HG03432 (cell line): Measurements from ENCODE around the gene ZKSCAN5.
"Not testable (repeated sequence)": the region's sequence is repeated elsewhere in the genome, so short reads cannot be mapped to it uniquely, and the experiment has no call there.

ENCODE experiments used
- ATAC-seq: cut with Tn5 transposase; IDR thresholded peaks from one replicate; pipeline ENCODE4 v1.9.1; 2021; ENCODE audit warnings: mild to moderate bottlenecking, moderate library complexity; ENCODE audit not compliant: unreplicated experiment

The ZKSCAN5 gene

GRCh38 chr7:99497766-99498545 is 6.5 kb upstream of the ZKSCAN5 start:
- no peak for ATAC-seq

- ATAC-seq, result no peak
Measured at GRCh38 chr7:99498546-99498944, 5.9 kb upstream of the ZKSCAN5 start.

- peak; percentile 9 for ATAC-seq
Measured at GRCh38 chr7:99499371-99499720, 5.1 kb upstream of the ZKSCAN5 start.

- ATAC-seq, result peak; percentile 43
Measured at GRCh38 chr7:99499721-99500636, 4.5 kb upstream of the ZKSCAN5 start, which contains the start of gene ZNF394. ZNF394 (minus strand) TSS chr7:99500281; CDS start chr7:99500093, 188 bp downstream.

- ATAC-seq, result no peak
Measured at GRCh38 chr7:99500637-99501009, 3.8 kb upstream of the ZKSCAN5 start.

- ATAC-seq, result not testable (repeated sequence)
Measured at GRCh38 chr7:99501236-99501635, 3.2 kb upstream of the ZKSCAN5 start.

GRCh38 chr7:99504281-99504602 is 220 bp upstream of the ZKSCAN5 start:
- no peak for ATAC-seq

- ATAC-seq, result peak; percentile 3
Measured at GRCh38 chr7:99505324-99505662, 831 bp downstream of the ZKSCAN5 start.

- ATAC-seq, result no peak
Measured at GRCh38 chr7:99514050-99514449, 9.6 kb downstream of the ZKSCAN5 start.

GRCh38 chr7:99521399-99521798 is 16.9 kb downstream of the ZKSCAN5 start:
- ATAC-seq, result no peak

GRCh38 chr7:99525713-99526440 is 21.4 kb downstream of the ZKSCAN5 start:
- no peak for ATAC-seq

- ATAC-seq, result no peak
Measured at GRCh38 chr7:99531354-99531765, 26.9 kb downstream of the ZKSCAN5 start.

GRCh38 chr7:99535667-99536066 is 31.2 kb downstream of the ZKSCAN5 start:
- ATAC-seq, result no peak

- ATAC-seq, result no peak
Measured at GRCh38 chr7:99539213-99539811, 34.9 kb downstream of the ZKSCAN5 start.

- no peak for ATAC-seq
Measured at GRCh38 chr7:99540542-99540941, 36.1 kb downstream of the ZKSCAN5 start.

- no peak for ATAC-seq
Measured at GRCh38 chr7:99541212-99541611, 36.8 kb downstream of the ZKSCAN5 start.

GRCh38 chr7:99543081-99543671 is 38.7 kb downstream of the ZKSCAN5 start:
- ATAC-seq, result no peak

- ATAC-seq, result no peak
Measured at GRCh38 chr7:99543916-99544315, 39.5 kb downstream of the ZKSCAN5 start.

- not testable (repeated sequence) for ATAC-seq
Measured at GRCh38 chr7:99545308-99545707, 40.8 kb downstream of the ZKSCAN5 start.

- not testable (repeated sequence) for ATAC-seq
Measured at GRCh38 chr7:99549545-99549944, 45.1 kb downstream of the ZKSCAN5 start.

GRCh38 chr7:99551334-99551733 is 46.9 kb downstream of the ZKSCAN5 start:
- no peak for ATAC-seq
